Measurements from ENCODE around the gene SLX4. TPM values are rescaled to one million over a fixed set of nuclear protein-coding genes. Genes with fewer than 3 reads are reported as not detected.

Gene SLX4
- total RNA-seq, 1 experiment from 2014 or later: 5.1 TPM

DNA sequence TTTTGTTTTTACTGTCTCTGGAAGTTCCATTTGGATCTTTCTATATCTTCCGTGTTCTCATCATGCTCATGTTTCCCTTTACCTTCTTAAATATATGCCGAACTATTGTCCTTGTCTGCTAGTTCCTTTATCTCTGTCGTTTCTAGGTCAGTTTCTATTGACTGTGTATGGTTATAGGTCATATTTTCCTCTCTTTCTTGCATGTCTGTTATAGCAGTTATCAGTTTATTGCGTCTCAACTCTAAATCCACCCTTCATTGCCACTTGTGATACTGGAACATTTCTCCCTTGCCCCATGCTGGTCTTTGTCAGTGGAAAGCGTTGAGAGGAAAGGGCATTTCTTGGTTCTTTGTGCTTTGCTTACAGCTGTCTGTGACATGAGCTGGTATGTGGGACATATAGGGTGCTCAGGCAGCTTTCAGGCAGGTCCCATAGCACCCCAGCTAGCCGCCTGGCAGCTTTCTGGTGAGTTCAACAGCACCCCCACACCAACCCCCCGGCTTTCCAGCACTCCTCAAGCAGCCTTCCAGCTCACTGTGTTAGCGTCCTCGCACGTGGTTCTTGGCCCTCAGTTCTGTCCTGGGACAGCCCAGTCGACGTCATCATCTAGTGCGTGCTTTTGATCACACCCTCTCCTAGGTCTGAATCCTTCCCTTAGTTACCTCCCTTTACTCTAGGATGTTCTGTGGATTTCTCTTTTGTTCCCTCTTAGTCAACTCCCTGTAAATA, 27.7 kb upstream of the SLX4 start:
- ChIA-PET CTCF (no interaction called here), POLR2A (ENCODE audit: unreplicated experiment) (no interaction called here)
- Histone ChIP-seq H3K9ac (ENCODE audit: low read length) (no peak overlapping the region), H3K4me2 (ENCODE audit: low read length) (no peak overlapping the region), H2AFZ (ENCODE audit: low read length) (no peak overlapping the region), H3K9me2 (replicated peaks; ENCODE audit: low read length) (no peaks in the 10 kb centered on the region), H3K4me1 (ENCODE audit: insufficient read depth, low read length) (peaks cover 13% of the 10 kb centered on the region), H4K20me1 (ENCODE audit: low read length) (peaks cover 4% of the 10 kb centered on the region; the same call in 1 of the 2 replicates), H3K4me3 (ENCODE audit: low read length) (no peak overlapping the region), H3K36me3 (ENCODE audit: low read depth, low read length) (no peaks in the 10 kb centered on the region), H3K9me3 (ENCODE audit: low read length) (no peaks in the 10 kb centered on the region), H3K27me3 (ENCODE audit: low read length) (no peaks in the 10 kb centered on the region), H3K79me2 (ENCODE audit: low read length) (no peaks in the 10 kb centered on the region), H3K27ac (ENCODE audit: low read length) (no peak overlapping the region), H3F3A (ENCODE audit: low read length, unreplicated experiment) (peaks cover 2% of the 10 kb centered on the region)
- BruUV-seq (replicated peaks): no TSS peak
- DNase-seq: no peak
- no peak for ATAC-seq
- no peak for TF ChIP-seq EZH2phosphoT487 (IDR thresholded peaks at IDR 0.05; ENCODE audit: borderline replicate concordance, low read length)
- TF ChIP-seq EZH2 (IDR thresholded peaks at IDR 0.05; ENCODE audit: low read length, unreplicated experiment): no peak
- TF ChIP-seq, protein P1, sequence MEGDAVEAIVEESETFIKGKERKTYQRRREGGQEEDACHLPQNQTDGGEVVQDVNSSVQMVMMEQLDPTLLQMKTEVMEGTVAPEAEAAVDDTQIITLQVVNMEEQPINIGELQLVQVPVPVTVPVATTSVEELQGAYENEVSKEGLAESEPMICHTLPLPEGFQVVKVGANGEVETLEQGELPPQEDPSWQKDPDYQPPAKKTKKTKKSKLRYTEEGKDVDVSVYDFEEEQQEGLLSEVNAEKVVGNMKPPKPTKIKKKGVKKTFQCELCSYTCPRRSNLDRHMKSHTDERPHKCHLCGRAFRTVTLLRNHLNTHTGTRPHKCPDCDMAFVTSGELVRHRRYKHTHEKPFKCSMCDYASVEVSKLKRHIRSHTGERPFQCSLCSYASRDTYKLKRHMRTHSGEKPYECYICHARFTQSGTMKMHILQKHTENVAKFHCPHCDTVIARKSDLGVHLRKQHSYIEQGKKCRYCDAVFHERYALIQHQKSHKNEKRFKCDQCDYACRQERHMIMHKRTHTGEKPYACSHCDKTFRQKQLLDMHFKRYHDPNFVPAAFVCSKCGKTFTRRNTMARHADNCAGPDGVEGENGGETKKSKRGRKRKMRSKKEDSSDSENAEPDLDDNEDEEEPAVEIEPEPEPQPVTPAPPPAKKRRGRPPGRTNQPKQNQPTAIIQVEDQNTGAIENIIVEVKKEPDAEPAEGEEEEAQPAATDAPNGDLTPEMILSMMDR (conservative IDR thresholded peaks at IDR 0.05; ENCODE audit: low read depth, low read length): no peak
- intact Hi-C loops (cut with micrococcal nuclease): no loop called here

DNA sequence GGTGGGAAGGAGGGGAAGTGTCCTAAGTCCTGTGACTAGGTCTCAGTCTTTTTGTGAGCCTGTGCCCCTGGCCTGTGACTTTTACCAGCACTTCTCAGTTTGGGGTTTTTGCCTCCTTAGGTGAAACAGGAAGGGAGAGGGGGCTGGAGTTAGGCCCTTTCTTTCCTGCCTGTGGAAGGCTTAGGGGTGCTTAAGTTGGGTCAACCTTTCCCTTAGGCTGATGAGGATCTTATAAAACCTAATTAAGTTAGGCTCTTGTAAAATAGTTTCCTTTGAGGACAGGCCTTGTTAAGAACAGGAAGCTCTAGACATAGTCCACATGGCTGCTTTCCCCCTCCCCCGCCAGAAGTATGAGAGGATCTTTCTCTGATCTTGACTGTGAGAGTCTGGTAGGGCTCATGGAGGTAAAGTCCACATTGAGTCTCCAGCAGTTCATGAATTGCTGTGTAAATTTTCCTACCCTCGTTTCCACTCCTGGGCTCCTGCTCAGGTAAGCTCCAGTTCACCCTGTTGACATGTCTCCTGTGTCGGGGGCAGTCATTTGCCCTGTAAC, 26.0 kb upstream of the SLX4 start:
- no peak for ATAC-seq
- no peak overlapping the region for H3K4me3 ChIP-seq (ENCODE audit: low read length)
- no peak overlapping the region for H3K27ac ChIP-seq (ENCODE audit: low read length)
- no peak overlapping the region for H3K4me2 ChIP-seq (ENCODE audit: low read length)
- 0 out of 2 replicates have a peak overlapping the region, but pooled peaks have one; percentile 48 for H2AFZ ChIP-seq (ENCODE audit: low read length)
- no peaks in the 10 kb centered on the region for H3K27me3 ChIP-seq (ENCODE audit: low read length)
- H4K20me1 ChIP-seq (ENCODE audit: low read length): peaks cover 3% of the 10 kb centered on the region; the same call in 1 of the 2 replicates
- CTCF ChIA-PET: no interaction called here
- no peak for DNase-seq
- BruUV-seq (replicated peaks): no TSS peak
- H3K4me1 ChIP-seq (ENCODE audit: insufficient read depth, low read length): peaks cover 4% of the 10 kb centered on the region
- TF ChIP-seq EZH2phosphoT487 (IDR thresholded peaks at IDR 0.05; ENCODE audit: borderline replicate concordance, low read length) (no peak), EZH2 (IDR thresholded peaks at IDR 0.05; ENCODE audit: low read length, unreplicated experiment) (no peak)
- TF ChIP-seq, protein P1 (conservative IDR thresholded peaks at IDR 0.05; ENCODE audit: low read depth, low read length): no peak
- H3K36me3 ChIP-seq (ENCODE audit: low read depth, low read length): no peaks in the 10 kb centered on the region
- no peaks in the 10 kb centered on the region for H3K9me2 ChIP-seq (replicated peaks; ENCODE audit: low read length)
- peaks cover 2% of the 10 kb centered on the region for H3F3A ChIP-seq (ENCODE audit: low read length, unreplicated experiment)
- H3K9ac ChIP-seq (ENCODE audit: low read length): no peak overlapping the region
- POLR2A ChIA-PET (ENCODE audit: unreplicated experiment): no interaction called here
- H3K79me2 ChIP-seq (ENCODE audit: low read length): no peaks in the 10 kb centered on the region
- intact Hi-C loops (cut with micrococcal nuclease): no loop called here
- no peaks in the 10 kb centered on the region for H3K9me3 ChIP-seq (ENCODE audit: low read length)

Data from PC-3 (cell line).